IPS DF 4.7 (cell line): Measurements from ENCODE around the gene AKR1C3.
A peak's percentile ranks its signal among the peaks of the same experiment; 100 is the strongest.
"Not testable (repeated sequence)": the region's sequence is repeated elsewhere in the genome, so short reads cannot be mapped to it uniquely, and the experiment has no call there.

Experiments
- DNase-seq: peaks from one replicate; pipeline ENCODE4 v3.0.0-alpha.2; 2013; ENCODE audit warnings: low spot score; ENCODE audit errors: extremely low read depth

The AKR1C3 gene

GRCh38 chr10:5088703-5089261, 5.4 kb upstream of the AKR1C3 start:
- DNase-seq = no peak

DNA sequence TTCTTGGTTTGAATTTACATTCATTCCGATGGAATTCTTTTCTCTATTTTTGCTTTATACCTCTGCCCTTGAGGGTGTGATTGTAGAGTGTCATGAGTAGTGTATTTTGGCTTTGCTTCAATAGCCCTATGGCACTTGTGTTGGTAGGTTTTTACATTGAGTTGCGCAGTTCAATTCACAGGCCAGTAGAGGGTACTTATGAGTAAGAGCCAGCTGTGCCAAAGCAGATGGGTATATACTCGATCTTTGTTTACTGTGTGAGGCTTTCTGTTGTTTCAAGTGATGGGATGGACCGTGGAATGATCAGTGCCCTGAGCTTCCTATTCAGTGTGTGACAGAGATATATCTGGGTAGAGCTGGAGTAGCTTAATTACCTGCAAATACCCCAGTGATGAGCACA, 4.3 kb upstream of the AKR1C3 start:
- DNase-seq = peak; percentile 41

- no peak for DNase-seq
Measured at GRCh38 chr10:5090551-5090950, 3.7 kb upstream of the AKR1C3 start.

DNA sequence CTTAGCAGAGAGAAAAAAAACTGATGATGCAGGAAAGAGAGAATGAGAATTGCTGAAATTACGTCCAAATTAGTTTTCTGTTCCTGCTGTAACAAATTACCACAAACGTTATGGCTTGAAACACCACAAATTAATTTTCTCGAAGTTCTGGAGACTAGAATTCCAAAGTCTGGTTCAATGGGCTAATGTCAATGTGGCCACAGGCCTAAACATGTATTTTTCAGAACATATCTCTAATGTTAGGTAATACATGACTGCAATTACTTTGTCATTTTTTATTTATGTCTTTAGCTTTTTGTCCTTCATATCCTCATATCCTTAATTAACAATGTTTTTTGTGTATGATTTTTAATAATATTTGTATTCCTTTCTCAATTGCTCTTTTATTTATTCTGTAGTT, 3.0 kb upstream of the AKR1C3 start:
- DNase-seq = no peak

DNA sequence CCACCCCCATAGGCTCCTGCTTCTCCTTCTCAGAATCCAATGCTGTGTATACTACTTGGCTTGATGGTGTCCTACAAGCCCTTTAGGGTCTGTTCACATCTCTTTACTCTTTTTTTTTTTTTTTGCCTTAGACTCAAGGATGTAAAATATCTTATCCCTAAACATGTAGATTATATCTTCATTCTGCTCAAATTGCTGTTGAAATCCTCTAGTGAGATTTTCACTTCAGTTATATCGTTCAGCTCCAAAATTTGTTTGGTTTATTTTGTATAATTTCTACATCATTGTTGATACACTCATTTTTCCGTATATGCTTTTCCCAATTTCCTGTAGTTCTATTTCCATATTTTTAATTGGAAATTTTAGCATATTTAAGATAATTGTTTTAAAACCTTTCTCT, 1.8 kb upstream of the AKR1C3 start:
- no peak for DNase-seq

DNA sequence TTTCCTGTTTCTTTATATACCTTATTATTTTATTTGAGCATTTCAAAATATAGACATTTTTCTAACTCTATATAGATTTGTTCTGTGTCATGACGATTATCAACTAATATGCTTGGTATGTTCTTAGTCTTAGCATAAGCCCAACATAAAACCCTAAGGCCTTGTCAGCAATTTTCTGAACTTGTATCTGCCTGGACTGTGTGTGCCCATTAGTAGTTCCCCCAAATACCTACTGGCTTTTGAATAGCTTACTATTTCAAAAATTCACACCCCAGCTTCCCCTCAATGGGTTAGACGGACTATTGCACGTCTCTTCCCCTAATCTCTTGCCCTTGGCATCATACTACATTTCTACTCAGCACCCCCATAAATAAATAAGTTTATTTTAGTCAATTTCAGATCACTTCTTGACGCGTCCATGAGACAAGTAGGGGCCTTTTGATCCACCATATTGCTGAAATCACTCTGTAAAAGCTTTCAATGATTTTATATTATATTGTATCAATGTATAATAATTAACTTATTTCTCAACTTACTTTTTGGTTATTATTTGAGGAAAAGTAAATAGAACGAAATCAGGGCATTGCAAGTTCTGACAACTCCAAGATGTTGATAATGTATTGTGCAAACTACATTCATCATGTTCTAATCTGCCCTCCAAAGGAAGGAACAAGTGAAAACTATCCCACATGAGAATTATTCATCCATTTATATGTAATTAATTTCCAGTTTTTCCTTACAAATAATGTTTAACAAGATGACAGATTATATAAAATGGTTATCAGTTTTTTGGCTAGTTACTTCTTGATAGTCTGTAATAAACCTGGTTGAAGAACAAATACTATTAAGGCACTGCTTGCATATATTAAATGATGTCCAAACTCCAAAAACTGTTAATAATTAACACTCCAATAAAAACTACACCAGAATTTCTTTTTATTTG, 1.1 kb upstream of the AKR1C3 start:
- no peak for DNase-seq

GRCh38 chr10:5095687-5096086, 1.5 kb downstream of the AKR1C3 start:
- DNase-seq = no peak

GRCh38 chr10:5096108-5096507, 1.9 kb downstream of the AKR1C3 start:
- DNase-seq = no peak

GRCh38 chr10:5102479-5102878, 8.3 kb downstream of the AKR1C3 start:
- not testable (repeated sequence) for DNase-seq

GRCh38 chr10:5103481-5103880, 9.3 kb downstream of the AKR1C3 start:
- DNase-seq = no peak

DNA sequence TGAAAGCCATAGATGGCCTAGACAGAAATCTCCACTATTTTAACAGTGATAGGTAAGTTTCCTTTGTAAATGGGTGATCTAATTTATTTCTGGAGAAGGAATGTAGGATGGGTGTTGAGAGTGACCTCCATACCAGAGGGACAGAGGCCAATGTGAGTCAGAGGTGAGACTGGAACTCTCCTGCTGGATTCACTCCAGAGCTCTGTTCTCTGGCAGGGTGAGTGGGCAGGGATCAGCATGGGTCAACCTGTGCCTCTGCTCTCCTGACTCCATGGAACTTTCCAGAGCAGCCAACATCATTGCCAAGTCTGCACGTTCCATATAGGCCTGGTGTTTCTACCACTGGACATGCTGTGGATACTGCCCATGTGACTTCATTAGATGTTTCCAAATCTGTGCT, 11.4 kb downstream of the AKR1C3 start:
- no peak for DNase-seq

DNA sequence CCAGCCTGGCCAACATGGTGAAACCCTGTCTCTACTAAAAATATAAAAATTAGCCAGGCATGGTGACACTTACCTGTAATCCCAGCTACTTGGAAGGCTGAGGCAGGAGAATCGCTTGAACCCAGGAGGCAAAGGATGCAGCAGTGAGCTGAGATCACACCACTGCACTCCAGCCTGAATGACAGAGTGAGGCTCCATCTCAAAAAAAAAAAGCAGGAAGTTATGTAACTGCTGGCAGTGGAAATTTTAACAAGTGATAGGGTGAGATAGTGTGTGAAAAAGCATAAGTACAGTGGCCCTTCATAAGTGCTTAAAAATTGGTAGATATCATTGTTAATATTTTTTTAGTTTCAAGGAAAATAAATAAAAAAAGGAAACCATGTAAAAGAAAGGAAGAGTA, 12.3 kb downstream of the AKR1C3 start:
- DNase-seq = no peak

GRCh38 chr10:5107860-5108526, 13.8 kb downstream of the AKR1C3 start:
- no peak for DNase-seq

DNA sequence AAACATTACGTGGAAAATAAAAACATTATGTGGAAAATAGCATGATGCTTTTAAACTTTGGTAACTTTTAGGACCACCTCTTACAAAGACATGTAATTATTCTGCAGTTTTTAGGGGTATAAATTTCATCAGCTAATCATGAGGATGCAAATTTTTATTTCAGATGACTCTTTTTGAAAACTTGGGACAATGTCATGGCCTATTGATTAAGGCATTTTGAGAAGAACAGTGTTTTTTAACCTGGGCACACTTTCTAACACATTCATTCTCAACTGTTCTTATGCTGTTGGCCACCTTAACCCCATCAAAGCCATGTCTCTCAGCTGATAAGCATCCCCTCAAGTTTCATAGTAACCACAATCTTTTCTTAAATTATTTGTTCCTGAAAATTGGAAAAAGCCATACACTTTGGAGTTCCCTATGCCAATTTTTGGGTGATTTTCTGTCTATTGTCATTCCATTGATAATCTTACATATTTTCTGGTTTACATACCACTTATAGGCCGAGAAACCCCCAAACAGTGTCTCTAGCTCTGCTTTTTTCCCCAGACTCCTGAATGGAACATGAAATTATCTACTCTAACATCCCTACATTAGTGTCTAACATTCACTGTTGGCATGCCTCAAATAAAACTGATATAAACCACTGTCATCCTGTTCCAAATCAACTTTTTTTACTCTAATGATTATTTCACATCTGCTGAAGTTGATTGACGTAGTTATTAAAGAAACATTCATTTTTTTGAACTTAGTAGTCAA, 14.6 kb downstream of the AKR1C3 start:
- no peak for DNase-seq

- not testable (repeated sequence) for DNase-seq
Measured at GRCh38 chr10:5109861-5110260, 15.6 kb downstream of the AKR1C3 start.

DNA sequence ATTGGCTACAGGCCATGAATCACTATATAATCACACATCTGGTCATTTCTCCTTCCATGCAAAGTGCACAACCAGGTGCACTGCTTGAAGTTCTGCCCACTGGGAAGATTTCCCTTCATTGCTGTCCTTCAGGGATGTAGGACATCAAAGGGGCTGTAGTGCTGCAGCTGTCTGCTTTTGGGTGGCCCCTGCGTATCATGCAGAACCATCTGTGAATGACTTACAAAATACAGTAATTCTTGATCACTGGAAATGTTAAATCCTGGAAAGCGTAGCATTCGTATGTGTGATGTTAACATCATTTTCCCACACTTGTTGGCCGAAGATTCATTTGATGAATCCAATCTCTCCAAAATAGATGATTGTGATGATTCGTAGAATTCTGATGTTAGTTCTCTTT, 22.4 kb downstream of the AKR1C3 start:
- no peak for DNase-seq

DNA sequence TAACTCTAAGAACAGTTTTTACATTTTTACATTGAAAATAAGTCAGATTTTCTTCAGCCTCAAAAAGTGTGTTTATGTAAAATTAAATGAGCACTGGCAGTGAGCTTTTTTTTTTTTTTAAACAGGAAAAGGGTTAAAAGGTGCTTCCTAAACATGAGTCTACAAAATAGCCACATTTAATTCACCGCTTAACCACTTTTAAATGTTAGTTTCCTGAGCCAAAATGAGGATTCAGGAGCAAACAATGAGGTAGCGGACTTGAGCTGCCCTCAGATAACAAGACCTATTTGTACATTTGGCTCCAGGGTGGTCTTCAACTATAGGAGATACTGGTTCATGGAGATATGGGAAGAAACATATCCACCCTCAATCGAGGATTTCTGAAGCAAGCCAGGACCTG, 22.8 kb downstream of the AKR1C3 start:
- no peak for DNase-seq

DNA sequence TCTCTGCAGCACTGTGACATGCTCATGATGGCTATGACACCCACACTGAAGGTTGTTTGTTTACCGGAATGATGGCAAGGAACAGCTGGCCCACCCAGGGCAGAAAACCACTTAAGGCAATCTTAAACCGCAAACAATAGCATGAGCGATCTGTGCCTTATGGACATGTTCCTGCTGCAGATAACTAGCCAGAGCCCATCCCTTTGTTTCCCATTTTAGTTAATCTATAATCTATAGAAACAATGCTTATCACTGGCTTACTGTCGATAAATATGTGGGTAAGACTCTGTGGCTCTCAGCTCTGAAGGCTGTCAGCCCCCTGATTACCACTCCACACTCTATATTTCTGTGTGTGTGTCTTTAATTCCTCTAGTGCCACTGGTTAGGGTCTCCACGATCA, 25.8 kb downstream of the AKR1C3 start:
- not testable (repeated sequence) for DNase-seq

GRCh38 chr10:5123886-5124285, 29.7 kb downstream of the AKR1C3 start:
- no peak for DNase-seq

DNA sequence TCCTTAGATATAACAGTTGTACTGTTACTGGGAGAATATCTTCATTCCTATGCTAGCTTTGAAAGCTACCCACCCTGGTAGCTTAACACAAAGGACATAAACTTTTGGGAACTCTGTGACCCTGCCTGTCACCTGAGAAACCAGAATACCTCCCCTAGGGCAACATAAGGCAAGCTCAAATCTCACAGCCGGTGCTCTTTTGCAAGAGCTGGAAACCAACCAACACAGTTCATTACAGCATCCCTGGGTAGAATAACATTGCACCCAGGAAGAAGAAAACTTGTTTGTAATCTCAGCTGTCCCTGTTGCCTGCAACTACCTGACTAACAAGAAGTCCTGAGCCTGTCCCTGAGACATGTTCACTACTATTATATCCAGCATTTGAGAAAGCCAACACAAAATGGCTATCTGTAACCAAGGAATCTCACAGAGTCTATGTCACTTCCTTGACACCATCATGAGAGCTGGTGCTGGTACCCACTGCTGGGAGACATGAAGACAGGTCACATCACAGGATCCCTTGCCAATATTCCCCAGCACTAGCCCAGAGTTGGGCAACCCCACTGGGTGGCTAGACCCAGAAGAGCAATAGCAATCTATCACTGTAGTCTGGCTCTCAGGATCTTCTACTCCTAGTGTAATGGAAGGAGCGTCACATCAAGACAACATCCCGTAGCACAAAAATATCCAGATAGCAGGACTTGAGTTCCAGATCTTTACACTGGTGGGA, 31.3 kb downstream of the AKR1C3 start:
- DNase-seq = no peak

GRCh38 chr10:5135581-5135980, 41.4 kb downstream of the AKR1C3 start:
- no peak for DNase-seq
